Purkinje cell (primary cell): ENCODE measurements around the gene TRAF3IP3. TPM values are rescaled to one million over a fixed set of nuclear protein-coding genes. Genes with fewer than 3 reads are reported as not detected.

Experiments used
- polyA plus RNA-seq: library from polyadenylated mRNA; unstranded; fragments of >200 nt; fragmentation: Nextera tagmentation; gene quantifications from 2 replicates; pipeline ENCODE4 v1.2.1, GENCODE V29; 2014

The TRAF3IP3 gene
- 1.3 TPM in 1 of 2 replicates, not detected in the other for polyA plus RNA-seq

GRCh38 chr1:209755926-209756614 is at the start of gene TRAF3IP3:
TSS of gene TRAF3IP3 (plus strand) at chr1:209756053. CDS start at chr1:209760040, 3,987 bp downstream.

GRCh38 chr1:209784265-209785169 is 28.7 kb downstream of the TRAF3IP3 start, which contains the start of gene C1orf74:
TSS of gene C1orf74 (minus strand) at chr1:209784559. CDS start at chr1:209783634, 925 bp downstream.

DNA sequence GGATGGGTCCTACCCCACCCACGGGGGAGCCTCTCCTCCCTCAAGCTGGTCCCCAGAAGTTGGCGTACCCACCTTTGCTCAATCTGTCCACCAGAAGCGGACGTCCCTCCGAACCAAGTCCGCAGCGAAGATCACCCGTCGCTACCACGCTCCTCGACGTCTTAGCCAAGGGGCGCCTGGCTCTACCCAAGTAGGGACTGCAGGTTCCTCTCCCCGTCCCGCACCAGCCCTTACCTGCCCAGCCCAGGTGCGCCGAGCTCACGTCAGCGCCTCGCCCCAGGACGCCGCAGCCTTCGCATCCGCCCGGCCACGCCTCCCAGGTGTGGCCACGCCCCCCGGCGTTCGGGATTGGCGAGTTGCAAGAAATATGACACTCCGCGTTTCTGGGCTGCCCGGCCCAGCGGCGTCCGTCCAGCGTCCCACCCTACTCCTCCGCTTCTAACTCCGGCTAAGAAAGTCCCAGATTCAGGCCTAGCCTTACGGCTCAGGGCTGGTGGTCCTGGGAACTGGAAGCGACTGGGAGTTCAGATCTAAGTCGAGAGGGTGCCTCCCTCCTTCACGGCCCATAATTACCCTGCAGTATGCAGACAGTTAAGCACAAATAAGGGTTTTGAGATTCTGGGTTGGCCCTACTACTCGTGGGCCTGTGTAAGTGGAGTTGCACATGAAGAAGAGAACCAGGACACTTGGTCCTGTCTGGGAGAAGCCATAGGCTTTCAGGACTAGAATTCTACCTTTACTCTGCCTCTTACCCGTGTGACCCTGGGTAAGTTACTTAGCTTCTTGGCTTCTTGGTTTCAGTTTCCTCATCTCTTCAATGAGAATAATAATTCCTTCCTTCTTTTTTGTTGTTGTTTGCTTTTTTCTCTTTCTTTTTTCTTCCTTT is 50.3 kb downstream of the TRAF3IP3 start, which contains the start of gene IRF6:
TSS of gene IRF6 (minus strand) at position 268 of the 886 bp plus-strand sequence. CDS start 4,729 bp downstream, outside the sequence.

GRCh38 chr1:209827384-209828262 is 71.8 kb downstream of the TRAF3IP3 start, which contains the start of gene UTP25:
TSS of gene UTP25 (plus strand) at chr1:209827972. CDS start at chr1:209828064, 92 bp downstream.

Other genes starting within 250 kb of the TRAF3IP3 start
- gene CAMK1G, start 172.3 kb upstream of the TRAF3IP3 start, polyA plus RNA-seq: 3.0 and 12.7 TPM in 2 replicates
- 0.10 and 0.19 TPM in 2 replicates for gene LAMB3, start 103.6 kb upstream of the TRAF3IP3 start, polyA plus RNA-seq
- 1.0 TPM in 1 of 2 replicates, not detected in the other for gene G0S2, start 80.6 kb upstream of the TRAF3IP3 start, polyA plus RNA-seq
- not detected in 2 replicates for gene HSD11B1, start 51.2 kb upstream of the TRAF3IP3 start, polyA plus RNA-seq
- 6.6 and 14.4 TPM in 2 replicates for gene C1orf74, start 28.5 kb downstream of the TRAF3IP3 start, polyA plus RNA-seq
- 45.5 and 58.1 TPM in 2 replicates for gene IRF6, start 50.1 kb downstream of the TRAF3IP3 start, polyA plus RNA-seq
- 2.7 and 4.0 TPM in 2 replicates for gene UTP25, start 71.9 kb downstream of the TRAF3IP3 start, polyA plus RNA-seq
- gene SYT14, start 182.2 kb downstream of the TRAF3IP3 start, polyA plus RNA-seq: 9.6 and 10.3 TPM in 2 replicates